Spleen (tissue), 7 donors: ENCODE data around the gene VPS9D1.

Experiments used
- POLR2AphosphoS5 ChIP-seq, 3 donors: sonication (generic); formaldehyde crosslinking; IDR thresholded peaks; one replicate each; pipeline ENCODE4 v1.5.1; 2017; ENCODE audit warnings: antibody characterized with exemption in 3 of 3
- TF ChIP-seq, protein P1 (sequence below), 11 experiments: fragments of 200-600 bp in 7 of 11; fragments of 450-650 bp in 4 of 11; sonication (generic) in 4 of 11; IDR thresholded peaks in 8 of 11; conservative IDR thresholded peaks in 3 of 11; 1 replicate in 7 of 11; 2 replicates in 4 of 11; pipeline versions ENCODE4 v1.4.0 to v1.8.0; 2016 to 2021; ENCODE audit warnings: antibody characterized with exemption in 11 of 11, inconsistent platforms in 4 of 11, mild to moderate bottlenecking in 1 of 11
- donor health status: DM: no; HTN: no; CAD: no; lungs with moderate emphysema.
- donor health status: DM: no; HTN: no; CAD: no.
- donor health status: DM: no; HTN: no; CAD: no.

DNA sequence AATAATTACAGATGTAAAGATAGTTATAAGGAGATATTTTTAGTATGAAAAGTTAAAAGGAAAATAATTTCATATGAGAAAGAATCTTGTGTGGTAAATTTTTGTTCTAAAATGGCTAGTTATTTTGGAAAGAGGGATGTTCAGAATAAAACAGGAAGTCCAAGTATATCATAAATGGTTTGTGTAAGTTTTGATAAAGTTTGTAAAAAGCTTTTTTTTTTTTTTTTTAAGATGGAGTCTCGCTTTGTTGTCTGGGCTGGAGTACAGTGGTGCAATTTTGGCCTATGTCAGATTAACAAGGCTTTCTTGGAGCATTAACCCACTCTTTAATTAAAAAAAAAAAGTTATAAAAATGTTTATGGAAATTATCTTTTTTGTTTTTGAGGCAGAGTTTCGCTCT lies 42.4 kb downstream of the VPS9D1 start:
- TF ChIP-seq, protein P1, sequence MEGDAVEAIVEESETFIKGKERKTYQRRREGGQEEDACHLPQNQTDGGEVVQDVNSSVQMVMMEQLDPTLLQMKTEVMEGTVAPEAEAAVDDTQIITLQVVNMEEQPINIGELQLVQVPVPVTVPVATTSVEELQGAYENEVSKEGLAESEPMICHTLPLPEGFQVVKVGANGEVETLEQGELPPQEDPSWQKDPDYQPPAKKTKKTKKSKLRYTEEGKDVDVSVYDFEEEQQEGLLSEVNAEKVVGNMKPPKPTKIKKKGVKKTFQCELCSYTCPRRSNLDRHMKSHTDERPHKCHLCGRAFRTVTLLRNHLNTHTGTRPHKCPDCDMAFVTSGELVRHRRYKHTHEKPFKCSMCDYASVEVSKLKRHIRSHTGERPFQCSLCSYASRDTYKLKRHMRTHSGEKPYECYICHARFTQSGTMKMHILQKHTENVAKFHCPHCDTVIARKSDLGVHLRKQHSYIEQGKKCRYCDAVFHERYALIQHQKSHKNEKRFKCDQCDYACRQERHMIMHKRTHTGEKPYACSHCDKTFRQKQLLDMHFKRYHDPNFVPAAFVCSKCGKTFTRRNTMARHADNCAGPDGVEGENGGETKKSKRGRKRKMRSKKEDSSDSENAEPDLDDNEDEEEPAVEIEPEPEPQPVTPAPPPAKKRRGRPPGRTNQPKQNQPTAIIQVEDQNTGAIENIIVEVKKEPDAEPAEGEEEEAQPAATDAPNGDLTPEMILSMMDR (IDR thresholded peaks at IDR 0.05 in 8 of 11, conservative IDR thresholded peaks at IDR 0.05 in 3 of 11): no peak
- no peak for TF ChIP-seq POLR2AphosphoS5 (IDR thresholded peaks at IDR 0.05)
